Liver (tissue), 9 donors: ENCODE measurements around the gene ISM1. TPM values are rescaled to one million over a fixed set of nuclear protein-coding genes. Genes with fewer than 3 reads are reported as not detected.

Source experiments
- DNase-seq: peaks from one replicate; pipeline ENCODE4 v3.0.0-alpha.2; 2017; ENCODE audit warnings: low spot score
- H3K27ac ChIP-seq, 2 donors: one replicate each; pipeline ENCODE4 v1.7.0; 2013; ENCODE audit warnings: inconsistent platforms in 2 of 2, low read length in 2 of 2, control low read depth in 1 of 2, low read depth in 1 of 2, mild to moderate bottlenecking in 1 of 2
- H3K27me3 ChIP-seq, 4 donors: one replicate each; pipeline versions ENCODE4 v1.6.1 to v1.7.0; 2013; ENCODE audit warnings: low read length in 3 of 4, inconsistent platforms in 1 of 4, mild to moderate bottlenecking in 1 of 4, moderate library complexity in 1 of 4; ENCODE audit not compliant: control insufficient read depth in 4 of 4, insufficient read depth in 4 of 4
- H3K36me3 ChIP-seq, 4 donors: one replicate each; pipeline versions ENCODE4 v1.6.1 to v1.7.0; 2013; ENCODE audit warnings: low read length in 3 of 4, mild to moderate bottlenecking in 3 of 4, low read depth in 1 of 4, moderate library complexity in 1 of 4; ENCODE audit not compliant: control insufficient read depth in 4 of 4, insufficient read depth in 3 of 4
- H3K4me1 ChIP-seq, 4 donors: one replicate each; pipeline versions ENCODE4 v1.6.1 to v1.7.0; 2013; ENCODE audit warnings: low read length in 3 of 4, mild to moderate bottlenecking in 3 of 4, moderate library complexity in 1 of 4; ENCODE audit not compliant: control insufficient read depth in 4 of 4, insufficient read depth in 4 of 4
- H3K4me3 ChIP-seq, 3 donors: one replicate each; pipeline versions ENCODE4 v1.6.1 to v1.7.0; 2013; ENCODE audit warnings: low read length in 3 of 3, control low read depth in 1 of 3, low read depth in 1 of 3, mild to moderate bottlenecking in 1 of 3
- H3K9ac ChIP-seq, 2 donors: one replicate each; pipeline ENCODE4 v1.7.0; 2013; ENCODE audit warnings: low read length in 2 of 2, mild to moderate bottlenecking in 2 of 2, moderate library complexity in 2 of 2, control low read depth in 1 of 2, low read depth in 1 of 2
- H3K9me3 ChIP-seq, 4 donors: one replicate each; pipeline versions ENCODE4 v1.6.1 to v1.7.0; 2013; ENCODE audit warnings: low read length in 3 of 4; ENCODE audit not compliant: control insufficient read depth in 4 of 4
- ATF3 ChIP-seq: IDR thresholded peaks from 2 replicates; pipeline ENCODE4 v1.6.1; 2016; ENCODE audit warnings: antibody characterized with exemption
- CTCF ChIP-seq: fragments of 150-350 bp; IDR thresholded peaks from 2 replicates; pipeline ENCODE4 v1.5.1; 2017; ENCODE audit warnings: improper control_type of control experiment, low read depth, low read length; ENCODE audit not compliant: missing input control
- EGR1 ChIP-seq, 2 donors: IDR thresholded peaks; 2 replicates each; pipeline ENCODE4 v1.6.1; 2016 to 2018; ENCODE audit warnings: antibody characterized with exemption in 2 of 2, low read depth in 2 of 2
- FOXA1 ChIP-seq: IDR thresholded peaks from 2 replicates; pipeline ENCODE4 v1.6.1; 2016; ENCODE audit warnings: antibody characterized with exemption
- FOXA2 ChIP-seq: IDR thresholded peaks from 2 replicates; pipeline ENCODE4 v1.6.1; 2016; ENCODE audit warnings: antibody characterized with exemption
- GABPA ChIP-seq, 2 donors: IDR thresholded peaks in 1 of 2; conservative IDR thresholded peaks in 1 of 2; 2 replicates each; pipeline ENCODE4 v1.6.1; 2016; ENCODE audit warnings: antibody characterized with exemption in 2 of 2, mild to moderate bottlenecking in 1 of 2, moderate library complexity in 1 of 2
- HNF4A ChIP-seq, 2 donors: conservative IDR thresholded peaks; 2 replicates each; pipeline ENCODE4 v1.6.1; 2016; ENCODE audit warnings: antibody characterized with exemption in 2 of 2, mild to moderate bottlenecking in 2 of 2
- HNF4G ChIP-seq: IDR thresholded peaks from 2 replicates; pipeline ENCODE4 v1.6.1; 2016; ENCODE audit warnings: antibody characterized with exemption
- MAX ChIP-seq: IDR thresholded peaks from 2 replicates; pipeline ENCODE4 v1.6.1; 2016; ENCODE audit warnings: antibody characterized with exemption
- NR2F2 ChIP-seq: IDR thresholded peaks from 2 replicates; pipeline ENCODE4 v1.6.1; 2016; ENCODE audit warnings: antibody characterized with exemption
- RAD21 ChIP-seq, 2 donors: IDR thresholded peaks; 2 replicates each; pipeline ENCODE4 v1.6.1; 2016; ENCODE audit warnings: antibody characterized with exemption in 2 of 2, mild to moderate bottlenecking in 2 of 2
- RXRA ChIP-seq, 2 donors: IDR thresholded peaks; 2 replicates each; pipeline ENCODE4 v1.6.1; 2017 to 2018; ENCODE audit warnings: antibody characterized with exemption in 2 of 2, mild to moderate bottlenecking in 1 of 2
- SP1 ChIP-seq: IDR thresholded peaks from 2 replicates; pipeline ENCODE4 v1.6.1; 2018; ENCODE audit warnings: antibody characterized with exemption, mild to moderate bottlenecking
- TAF1 ChIP-seq: conservative IDR thresholded peaks from 2 replicates; pipeline ENCODE4 v1.6.1; 2016; ENCODE audit warnings: antibody characterized with exemption, mild to moderate bottlenecking
- YY1 ChIP-seq: IDR thresholded peaks from 2 replicates; pipeline ENCODE4 v1.6.1; 2016; ENCODE audit warnings: antibody characterized with exemption, mild to moderate bottlenecking
- ZBTB33 ChIP-seq: IDR thresholded peaks from 2 replicates; pipeline ENCODE4 v1.6.1; 2016; ENCODE audit warnings: antibody characterized with exemption
- WGBS: extraction: QIAGEN DNeasy Blood & Tissue Kit; methylation state at CpG from one replicate; pipeline ENCODE4 v1.1.7; 2013; 5-methylcytosine and 5-hydroxymethylcytosine counted together
- polyA plus RNA-seq, 2 donors: library from polyadenylated mRNA; stranded (reverse) in 1 of 2; unstranded in 1 of 2; fragments of 200-250 nt in 1 of 2; fragments of >200 nt in 1 of 2; fragmentation: Nextera tagmentation in 1 of 2; extraction: Ambion mirVana in 1 of 2; gene quantifications; one replicate each; pipeline versions ENCODE4 v1.2.1 to v1.2.3, GENCODE V29; 2013 to 2015
- total RNA-seq, 2 donors: library from RNA; depleted of rRNA; stranded (reverse); fragments of >200 nt; gene quantifications; one replicate each; pipeline ENCODE4 v1.2.3, GENCODE V29; 2014
- TF ChIP-seq, protein P1 (sequence below): IDR thresholded peaks from 2 replicates; pipeline ENCODE4 v1.6.1; 2016; ENCODE audit warnings: antibody characterized with exemption, mild to moderate bottlenecking
- donor health status: healthy.
- donor health status: healthy.
- donor health status: healthy.
- donor health status: healthy.
- donor health status: healthy.

ISM1 gene
- total and polyA plus RNA-seq, 4 donors = 0.82 to 6.4 (median 1.2) TPM; not detected in 1

GRCh38 chr20:13270211-13270610, 49.1 kb downstream of the ISM1 start:
- Histone ChIP-seq H3K4me3 (no peak overlapping the region), H3K4me1 (peaks cover 12 to 53% (median 30%) of the 10 kb centered on the region in 4 donors), H3K27me3 (no peaks in the 10 kb centered on the region), H3K9ac (no peak overlapping the region), H3K27ac (no peak overlapping the region), H3K36me3 (no peaks in the 10 kb centered on the region), H3K9me3 (no peaks in the 10 kb centered on the region)
- TF ChIP-seq, protein P1, sequence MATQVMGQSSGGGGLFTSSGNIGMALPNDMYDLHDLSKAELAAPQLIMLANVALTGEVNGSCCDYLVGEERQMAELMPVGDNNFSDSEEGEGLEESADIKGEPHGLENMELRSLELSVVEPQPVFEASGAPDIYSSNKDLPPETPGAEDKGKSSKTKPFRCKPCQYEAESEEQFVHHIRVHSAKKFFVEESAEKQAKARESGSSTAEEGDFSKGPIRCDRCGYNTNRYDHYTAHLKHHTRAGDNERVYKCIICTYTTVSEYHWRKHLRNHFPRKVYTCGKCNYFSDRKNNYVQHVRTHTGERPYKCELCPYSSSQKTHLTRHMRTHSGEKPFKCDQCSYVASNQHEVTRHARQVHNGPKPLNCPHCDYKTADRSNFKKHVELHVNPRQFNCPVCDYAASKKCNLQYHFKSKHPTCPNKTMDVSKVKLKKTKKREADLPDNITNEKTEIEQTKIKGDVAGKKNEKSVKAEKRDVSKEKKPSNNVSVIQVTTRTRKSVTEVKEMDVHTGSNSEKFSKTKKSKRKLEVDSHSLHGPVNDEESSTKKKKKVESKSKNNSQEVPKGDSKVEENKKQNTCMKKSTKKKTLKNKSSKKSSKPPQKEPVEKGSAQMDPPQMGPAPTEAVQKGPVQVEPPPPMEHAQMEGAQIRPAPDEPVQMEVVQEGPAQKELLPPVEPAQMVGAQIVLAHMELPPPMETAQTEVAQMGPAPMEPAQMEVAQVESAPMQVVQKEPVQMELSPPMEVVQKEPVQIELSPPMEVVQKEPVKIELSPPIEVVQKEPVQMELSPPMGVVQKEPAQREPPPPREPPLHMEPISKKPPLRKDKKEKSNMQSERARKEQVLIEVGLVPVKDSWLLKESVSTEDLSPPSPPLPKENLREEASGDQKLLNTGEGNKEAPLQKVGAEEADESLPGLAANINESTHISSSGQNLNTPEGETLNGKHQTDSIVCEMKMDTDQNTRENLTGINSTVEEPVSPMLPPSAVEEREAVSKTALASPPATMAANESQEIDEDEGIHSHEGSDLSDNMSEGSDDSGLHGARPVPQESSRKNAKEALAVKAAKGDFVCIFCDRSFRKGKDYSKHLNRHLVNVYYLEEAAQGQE = no peak
- TF ChIP-seq SP1 (no peak), EGR1 (IDR thresholded peaks at IDR 0.05; ENCODE audit: low read depth in 2 of 2) (no peak), FOXA2 (no peak)
- DNase-seq = no peak
- 32% methylated on average over 1 of the region's 1 CpG for WGBS

- H3K27me3 ChIP-seq = no peaks in the 10 kb centered on the region
- TF ChIP-seq TAF1 (no peak), NR2F2 (peak; percentile 46)
- H3K4me1 ChIP-seq = peaks cover 12 to 47% (median 30%) of the 10 kb centered on the region in 4 donors
- no peaks in the 10 kb centered on the region for H3K36me3 ChIP-seq
- H3K4me3 ChIP-seq = no peak overlapping the region
- H3K9ac ChIP-seq = no peak overlapping the region
- peak overlapping the region in 1 of 2 donors; percentile 79 for H3K27ac ChIP-seq
- 78% methylated on average over 3 of the region's 3 CpGs for WGBS
- no peak for DNase-seq
- H3K9me3 ChIP-seq = no peaks in the 10 kb centered on the region
Measured at GRCh38 chr20:13271098-13271497, 50.0 kb downstream of the ISM1 start.

- no peak overlapping the region for H3K4me3 ChIP-seq
- H3K4me1 ChIP-seq = peaks cover 12 to 35% (median 23%) of the 10 kb centered on the region in 4 donors
- H3K9ac ChIP-seq = no peak overlapping the region
- H3K36me3 ChIP-seq = no peaks in the 10 kb centered on the region
- H3K27me3 ChIP-seq = no peaks in the 10 kb centered on the region
- 59% methylated on average over 10 of the region's 10 CpGs for WGBS
- DNase-seq = no peak
- H3K9me3 ChIP-seq = no peaks in the 10 kb centered on the region
- H3K27ac ChIP-seq = peak overlapping the region; percentile 70 to 79
- TF ChIP-seq SP1 = peak; percentile 35
- TF ChIP-seq FOXA1 = peak; percentile 50
- TF ChIP-seq GABPA (IDR thresholded peaks at IDR 0.05 in 1 of 2, conservative IDR thresholded peaks at IDR 0.05 in 1 of 2) = no peak
- TF ChIP-seq HNF4A (conservative IDR thresholded peaks at IDR 0.05) = peak; percentile 54 to 83
- peak; percentile 95 for TF ChIP-seq YY1
- peak; percentile 89 for TF ChIP-seq MAX
- no peak for TF ChIP-seq HNF4G
- TF ChIP-seq FOXA2 = peak; percentile 41
- TF ChIP-seq ATF3 = no peak
- TF ChIP-seq CTCF = no peak
- TF ChIP-seq RAD21 (IDR thresholded peaks at IDR 0.05) = peak; percentile 31 to 42
- TF ChIP-seq TAF1 = no peak
- peak; percentile 46 to 89 for TF ChIP-seq RXRA (IDR thresholded peaks at IDR 0.05)
- no peak for TF ChIP-seq NR2F2
- peak; percentile 55 for TF ChIP-seq ZBTB33
Measured at GRCh38 chr20:13271977-13272975, 51.2 kb downstream of the ISM1 start.
